DND-41 (cell line): ENCODE measurements around the gene VWF.

Experiments
- ATAC-seq: fragments of 200-7000 bp; cut with Tn5 transposase; 3 replicates; pipeline ENCODE4 v1.9.1; 2021; ENCODE audit warnings: low read depth; ENCODE audit not compliant: insufficient read depth
- DNase-seq: peaks from one replicate; pipeline ENCODE4 v3.0.0-alpha.2; 2020
- H2AFZ ChIP-seq: 2 replicates; pipeline ENCODE4 v1.6.0; 2012; ENCODE audit warnings: low read depth, low read length
- H3K27ac ChIP-seq: 2 replicates; pipeline ENCODE4 v1.5.1; 2012; ENCODE audit warnings: low read length, inconsistent platforms
- H3K27me3 ChIP-seq: fragments of 200-600 bp; sonication (generic); 2 replicates; pipeline ENCODE4 v1.6.0; 2012; ENCODE audit warnings: low read length, mild to moderate bottlenecking, inconsistent platforms; ENCODE audit not compliant: insufficient read depth, poor library complexity
- H3K36me3 ChIP-seq: 2 replicates; pipeline ENCODE4 v1.5.1; 2012; ENCODE audit warnings: low read length, inconsistent platforms; ENCODE audit not compliant: insufficient read depth
- H3K4me1 ChIP-seq: 2 replicates; pipeline ENCODE4 v1.5.1; 2012; ENCODE audit warnings: mild to moderate bottlenecking, low read length; ENCODE audit not compliant: insufficient read depth
- H3K4me2 ChIP-seq: 2 replicates; pipeline ENCODE4 v1.6.0; 2012; ENCODE audit warnings: mild to moderate bottlenecking, moderate library complexity, low read length, inconsistent platforms; ENCODE audit not compliant: insufficient read depth
- H3K4me3 ChIP-seq, 2 experiments: fragments of 200-600 bp in 1 of 2; shearing (Covaris generic) in 1 of 2; 2 replicates each; pipeline ENCODE4 v1.5.1; 2012 to 2016; ENCODE audit warnings: inconsistent platforms in 2 of 2, low read length in 2 of 2, mild to moderate bottlenecking in 2 of 2, low read depth in 1 of 2, moderate library complexity in 1 of 2
- H3K79me2 ChIP-seq: 2 replicates; pipeline ENCODE4 v1.6.0; 2012; ENCODE audit warnings: low read length, inconsistent platforms; ENCODE audit not compliant: insufficient read depth
- H3K9ac ChIP-seq: 2 replicates; pipeline ENCODE4 v1.6.0; 2012; ENCODE audit warnings: low read depth, mild to moderate bottlenecking, inconsistent platforms, low read length, moderate library complexity
- H3K9me3 ChIP-seq: 2 replicates; pipeline ENCODE4 v1.5.1; 2012; ENCODE audit warnings: low read length, moderate library complexity, mild to moderate bottlenecking, inconsistent platforms; ENCODE audit not compliant: insufficient read depth, severe bottlenecking
- H4K20me1 ChIP-seq: 2 replicates; pipeline ENCODE4 v1.6.0; 2012; ENCODE audit warnings: low read length; ENCODE audit not compliant: insufficient read depth
- CTCF ChIP-seq: IDR thresholded peaks from 2 replicates; pipeline ENCODE4 v1.5.1; 2012; ENCODE audit warnings: borderline replicate concordance, low read length, moderate library complexity, mild to moderate bottlenecking; ENCODE audit not compliant: poor library complexity, severe bottlenecking; ENCODE audit errors: extremely low read depth
- EZH2 ChIP-seq: IDR thresholded peaks from 3 replicates; pipeline ENCODE4 v1.6.1; 2012; ENCODE audit warnings: borderline replicate concordance, low read depth, mild to moderate bottlenecking, moderate library complexity, low read length, inconsistent platforms; ENCODE audit not compliant: severe bottlenecking

Gene VWF

GRCh38 chr12:6046511-6047180 lies 77.8 kb downstream of the VWF start:
- Histone ChIP-seq H3K9ac (no peak overlapping the region), H3K4me2 (no peak overlapping the region), H2AFZ (no peak overlapping the region), H3K36me3 (no peaks in the 10 kb centered on the region), H3K4me3 (no peak overlapping the region), H3K27me3 (peaks cover 34% of the 10 kb centered on the region), H3K9me3 (no peaks in the 10 kb centered on the region), H3K27ac (no peak overlapping the region), H4K20me1 (no peaks in the 10 kb centered on the region), H3K79me2 (no peaks in the 10 kb centered on the region), H3K4me1 (no peaks in the 10 kb centered on the region)
- DNase-seq (no peak), ATAC-seq (no peak)
- TF ChIP-seq CTCF (no peak), EZH2 (no peak)

- Histone ChIP-seq H3K79me2 (no peaks in the 10 kb centered on the region), H3K4me3 (no peak overlapping the region), H3K27ac (no peak overlapping the region), H4K20me1 (no peaks in the 10 kb centered on the region), H3K9ac (no peak overlapping the region), H3K9me3 (no peaks in the 10 kb centered on the region), H3K36me3 (no peaks in the 10 kb centered on the region), H2AFZ (no peak overlapping the region), H3K4me1 (no peaks in the 10 kb centered on the region), H3K27me3 (peaks cover 34% of the 10 kb centered on the region), H3K4me2 (no peak overlapping the region)
- no peak for DNase-seq
- no peak for ATAC-seq
- TF ChIP-seq EZH2 (no peak), CTCF (no peak)
Observed at GRCh38 chr12:6045438-6045837, 79.0 kb downstream of the VWF start.

- Histone ChIP-seq H3K79me2 (no peaks in the 10 kb centered on the region), H2AFZ (no peak overlapping the region), H3K4me2 (no peak overlapping the region), H3K27ac (no peak overlapping the region), H4K20me1 (no peaks in the 10 kb centered on the region), H3K36me3 (no peaks in the 10 kb centered on the region), H3K4me3 (no peak overlapping the region), H3K9me3 (no peaks in the 10 kb centered on the region), H3K9ac (no peak overlapping the region), H3K4me1 (no peaks in the 10 kb centered on the region), H3K27me3 (peaks cover 26% of the 10 kb centered on the region)
- no peak for ATAC-seq
- no peak for DNase-seq
- TF ChIP-seq CTCF, result no peak
- no peak for TF ChIP-seq EZH2
Observed at GRCh38 chr12:6044082-6044481, 80.4 kb downstream of the VWF start.

GRCh38 chr12:6042446-6042845 lies 82.0 kb downstream of the VWF start:
- no peaks in the 10 kb centered on the region for H4K20me1 ChIP-seq
- H3K4me3 ChIP-seq, result no peak overlapping the region
- DNase-seq, result no peak
- no peak for TF ChIP-seq CTCF
- TF ChIP-seq EZH2, result no peak
- no peaks in the 10 kb centered on the region for H3K4me1 ChIP-seq
- peaks cover 19% of the 10 kb centered on the region for H3K27me3 ChIP-seq
- no peak overlapping the region for H3K4me2 ChIP-seq
- no peaks in the 10 kb centered on the region for H3K9me3 ChIP-seq
- no peak for ATAC-seq
- no peak overlapping the region for H3K27ac ChIP-seq
- no peak overlapping the region for H2AFZ ChIP-seq
- H3K36me3 ChIP-seq, result no peaks in the 10 kb centered on the region
- H3K9ac ChIP-seq, result no peak overlapping the region
- H3K79me2 ChIP-seq, result no peaks in the 10 kb centered on the region
